Measurements from ENCODE around the gene ECI2.
A peak's percentile ranks its signal among the peaks of the same experiment; 100 is the strongest.
"Not testable (repeated sequence)": the region's sequence is repeated elsewhere in the genome, so short reads cannot be mapped to it uniquely, and the experiment has no call there.

ECI2 gene

DNA sequence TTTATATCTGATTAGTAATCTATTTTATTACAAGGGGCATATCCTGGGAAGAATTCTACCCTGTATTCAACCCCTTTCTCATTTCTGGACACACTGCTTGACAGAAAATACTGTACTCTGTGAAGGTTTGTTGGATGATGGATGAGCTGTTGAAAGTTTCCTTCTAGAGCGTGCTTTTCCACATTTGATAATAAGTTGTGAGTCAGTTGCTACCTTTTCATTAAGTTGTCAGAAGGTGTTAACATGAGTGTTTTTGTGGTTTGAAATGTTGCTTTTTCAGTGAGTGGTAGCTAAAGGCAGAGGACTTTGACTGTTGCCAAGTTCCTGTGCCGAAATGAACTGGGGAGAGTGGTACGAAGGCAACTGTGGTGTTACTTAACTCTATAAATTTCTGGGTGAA, 3.9 kb upstream of the ECI2 start:
- no peak for DNase-seq (ENCODE audit: low read depth in 2 of 3, low spot score in 2 of 3)

DNA sequence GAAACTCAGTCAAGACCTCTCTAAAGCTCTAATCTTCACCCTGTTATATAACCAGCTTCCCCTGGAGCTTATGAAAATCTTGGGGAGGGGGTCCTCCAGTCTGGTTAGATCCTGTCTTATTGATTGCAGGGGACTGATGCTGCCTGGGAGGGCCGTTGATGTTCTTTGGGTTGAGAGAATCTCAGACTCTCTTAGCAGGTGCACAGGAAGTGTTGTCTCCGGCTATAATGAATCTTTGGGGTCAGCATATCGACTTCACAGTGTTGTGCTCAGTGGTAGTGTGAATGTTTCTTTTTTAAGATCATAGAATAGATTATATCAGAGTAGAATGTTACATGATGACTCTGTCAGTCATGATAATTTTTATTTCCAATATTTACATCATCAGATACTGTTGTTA, 2.8 kb upstream of the ECI2 start:
- DNase-seq (ENCODE audit: low read depth in 2 of 3, low spot score in 2 of 3) = no peak

DNA sequence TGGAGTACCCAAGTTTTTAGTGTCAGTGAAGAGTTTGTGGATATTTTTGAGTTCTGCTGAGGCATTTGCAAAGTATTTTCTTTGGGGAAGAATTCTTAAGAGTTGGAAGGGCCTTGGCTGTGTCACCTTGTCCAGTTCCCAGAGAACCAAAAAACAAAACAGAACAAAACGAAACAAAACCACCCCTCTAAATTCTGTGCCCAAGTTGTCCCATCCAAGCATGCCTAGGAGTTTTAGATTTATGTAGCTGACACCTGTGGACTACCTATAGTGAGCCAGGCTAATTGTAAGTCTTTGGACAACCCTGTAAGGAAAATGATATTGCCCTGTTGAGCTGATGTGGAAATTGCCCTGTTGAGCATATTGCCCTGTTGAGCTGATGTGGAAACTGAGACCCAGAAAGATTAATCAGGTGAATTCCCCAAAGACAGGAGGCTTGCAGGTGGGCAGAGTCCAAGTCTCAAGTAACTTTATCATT, 1.0 kb upstream of the ECI2 start:
- no peak for DNase-seq (ENCODE audit: low read depth in 2 of 3, low spot score in 2 of 3)

DNA sequence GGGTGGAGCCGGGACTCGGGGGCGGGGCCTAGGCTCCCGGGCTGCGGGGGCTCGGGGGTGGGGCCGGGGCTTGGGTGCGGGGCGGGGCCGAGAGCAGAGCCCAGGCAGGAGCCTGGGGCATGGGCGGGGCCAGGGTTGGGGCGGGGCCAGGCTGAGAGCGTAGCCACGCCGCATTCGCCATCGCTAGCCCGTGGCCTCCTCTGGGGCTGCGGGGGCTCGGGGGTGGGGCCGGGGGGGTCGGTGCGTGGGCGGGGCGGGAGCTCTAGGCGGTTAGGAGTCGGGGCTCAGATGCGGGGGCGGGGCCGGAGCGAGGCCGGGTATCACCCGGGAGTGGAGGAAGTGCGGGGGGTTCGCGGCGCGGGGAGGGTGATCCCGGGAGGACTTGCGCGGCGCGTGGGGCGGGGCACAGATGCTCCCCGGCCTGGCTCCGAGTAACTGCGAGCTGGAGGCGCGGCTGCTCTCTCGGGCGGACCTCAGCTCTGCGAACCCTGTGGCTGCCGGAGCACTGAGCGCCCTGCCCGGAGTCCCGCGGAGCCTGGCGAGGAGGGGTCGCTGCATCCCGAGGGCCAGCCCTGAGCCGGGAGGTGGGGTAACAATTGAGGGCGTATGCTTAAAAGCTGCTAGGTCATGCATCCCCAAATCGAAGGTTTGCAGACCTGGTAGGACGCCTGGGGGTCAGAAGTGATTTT, 434 bp upstream of the ECI2 start:
- DNase-seq (ENCODE audit: low read depth in 2 of 3, low spot score in 2 of 3) = peak; percentile 72 to 88 (median 75)

DNA sequence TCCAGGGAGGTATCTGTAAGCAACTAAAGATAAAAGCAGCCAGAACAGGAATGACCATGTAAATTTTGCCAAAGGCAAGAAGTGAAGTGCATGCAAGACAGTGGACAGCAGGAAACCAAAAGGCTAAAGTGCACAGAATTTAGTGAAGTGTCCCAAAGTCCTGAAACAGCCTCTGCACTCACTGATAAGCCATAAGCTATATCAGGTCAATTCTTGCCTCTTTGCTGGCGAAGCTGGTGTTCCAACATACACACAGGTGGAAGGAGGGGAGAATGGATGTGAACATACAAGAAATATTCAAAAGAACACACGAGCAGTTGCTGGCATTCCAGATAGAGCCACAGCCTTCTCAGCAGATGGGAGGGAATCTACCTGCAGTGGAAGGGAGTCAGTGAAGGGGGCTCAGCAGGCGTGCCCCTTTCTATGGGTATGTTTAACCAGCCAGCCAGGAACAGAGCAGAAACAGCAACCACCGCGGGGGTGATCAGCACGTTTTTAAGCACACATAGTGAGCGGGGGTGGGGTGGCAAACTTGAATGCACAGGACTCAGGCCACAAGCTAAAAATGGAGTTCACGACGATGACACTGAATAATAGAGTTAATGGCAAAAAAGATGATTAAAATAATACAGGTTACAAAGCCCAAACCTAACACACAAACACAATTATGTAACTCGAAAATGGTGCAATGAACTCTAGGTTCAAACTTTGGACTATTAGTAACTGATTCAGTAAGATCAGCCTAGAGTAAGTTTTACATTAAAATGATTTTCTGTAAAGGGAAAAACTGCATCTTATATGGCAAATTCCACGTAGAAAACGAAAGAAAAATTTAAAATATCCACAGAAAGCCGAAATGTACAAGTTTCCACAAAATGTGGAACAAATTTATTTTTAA, 1.2 kb downstream of the ECI2 start:
- DNase-seq (ENCODE audit: low read depth in 2 of 3, low spot score in 2 of 3) = no peak

DNA sequence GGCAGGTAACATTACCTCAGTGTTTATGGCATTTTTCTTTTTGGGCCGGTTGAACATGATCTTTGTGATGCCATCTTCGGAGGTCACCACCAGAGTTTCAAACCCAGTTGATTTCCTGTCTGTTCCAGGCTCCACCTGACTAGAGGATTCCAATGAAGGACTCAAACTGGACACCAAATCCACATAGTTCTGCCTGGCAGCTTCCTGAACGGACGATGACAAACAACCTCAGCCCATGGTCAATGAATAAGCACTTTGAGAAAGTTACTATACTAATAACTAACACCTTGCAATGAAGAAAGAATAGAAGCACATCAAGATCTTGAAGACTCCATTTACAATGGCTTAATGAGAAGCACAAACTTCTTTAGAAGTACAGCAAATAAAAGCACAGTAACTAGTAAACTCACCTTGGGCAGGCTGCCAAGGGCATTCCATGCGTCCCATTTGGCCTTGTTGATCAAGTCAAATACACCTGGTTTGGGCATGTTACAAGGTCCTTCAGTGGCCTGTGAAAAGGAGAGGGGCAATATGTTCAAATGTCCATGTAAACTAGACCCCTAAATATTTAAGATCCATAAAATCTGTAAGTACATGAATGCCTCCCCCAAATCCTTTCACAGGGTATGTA, 4.9 kb downstream of the ECI2 start:
- DNase-seq (ENCODE audit: low read depth in 2 of 3, low spot score in 2 of 3) = no peak

GRCh38 chr6:4129446-4129845, 5.9 kb downstream of the ECI2 start:
- DNase-seq (ENCODE audit: low read depth in 2 of 3, low spot score in 2 of 3) = no peak

- no peak for DNase-seq (ENCODE audit: low read depth in 2 of 3, low spot score in 2 of 3)
These were observed 6.6 kb downstream of the ECI2 start for GRCh38 chr6:4128748-4129147.

DNA sequence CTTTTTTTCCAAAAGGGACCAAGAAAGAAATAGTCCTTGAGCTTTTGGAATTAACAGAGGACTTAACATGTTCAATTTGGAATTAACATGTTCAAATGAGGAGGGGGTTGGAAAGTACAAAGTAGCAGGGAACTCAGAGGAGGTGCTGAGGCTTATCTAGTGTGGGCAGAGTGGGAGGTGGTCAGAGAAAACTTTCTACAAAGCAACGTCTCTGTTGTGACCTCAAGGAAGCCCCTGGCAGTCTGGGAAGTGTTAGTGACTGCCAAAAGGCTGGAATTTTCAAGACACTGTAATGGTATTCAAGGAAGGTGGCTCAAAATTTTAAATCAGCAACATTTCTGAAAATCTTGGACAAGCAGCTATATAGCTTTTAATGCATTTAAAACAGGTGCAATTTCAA, 7.3 kb downstream of the ECI2 start:
- DNase-seq (ENCODE audit: low read depth in 2 of 3, low spot score in 2 of 3) = no peak

- DNase-seq (ENCODE audit: low read depth in 2 of 3, low spot score in 2 of 3) = no peak
These were observed 9.2 kb downstream of the ECI2 start for GRCh38 chr6:4125933-4126864.

GRCh38 chr6:4125500-4125899, 9.9 kb downstream of the ECI2 start:
- no peak for DNase-seq (ENCODE audit: low read depth in 2 of 3, low spot score in 2 of 3)

GRCh38 chr6:4124351-4124750, 11.0 kb downstream of the ECI2 start:
- no peak for DNase-seq (ENCODE audit: low read depth in 2 of 3, low spot score in 2 of 3)

DNA sequence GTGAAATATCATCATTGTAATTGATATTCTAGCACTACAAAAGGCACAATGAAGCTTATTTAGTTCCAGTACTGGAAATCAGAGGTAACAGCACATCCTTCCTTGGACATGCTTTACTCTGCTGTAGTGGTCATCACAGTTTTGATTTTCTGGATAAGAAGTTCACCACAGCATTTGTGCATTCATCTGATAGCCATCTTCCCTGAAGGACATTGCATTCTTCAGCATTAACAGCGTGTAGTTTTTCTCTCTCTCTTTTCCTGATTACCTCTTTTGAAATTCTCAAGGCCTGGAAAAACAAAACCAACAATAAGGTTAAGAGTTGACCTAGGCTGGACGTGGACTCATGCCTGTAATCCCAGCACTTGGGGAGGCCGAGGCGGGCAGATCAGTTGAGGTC, 19.6 kb downstream of the ECI2 start:
- no peak for DNase-seq (ENCODE audit: low read depth in 2 of 3, low spot score in 2 of 3)

GRCh38 chr6:4114123-4114522, 21.3 kb downstream of the ECI2 start:
- DNase-seq (ENCODE audit: low read depth in 2 of 3, low spot score in 2 of 3) = no peak

DNA sequence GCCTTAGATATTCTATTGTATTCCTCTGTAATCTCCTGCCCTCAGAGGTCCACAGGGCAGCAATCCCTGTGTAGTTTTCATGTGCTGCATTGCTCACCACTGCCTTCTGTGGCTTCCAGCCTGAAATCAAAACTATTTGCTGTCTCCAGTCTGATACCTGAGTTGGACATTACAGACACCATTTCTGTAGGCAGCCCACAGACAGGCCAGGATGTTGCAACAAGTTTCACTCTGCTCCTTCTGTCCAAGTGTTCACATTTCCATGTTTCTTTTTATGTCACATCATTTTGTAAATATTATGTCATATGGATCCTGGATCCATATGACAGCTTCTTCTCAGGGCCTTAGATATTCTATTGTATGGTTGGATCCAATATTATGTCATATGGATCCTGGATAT, 21.7 kb downstream of the ECI2 start:
- DNase-seq (ENCODE audit: low read depth in 2 of 3, low spot score in 2 of 3) = no peak

DNA sequence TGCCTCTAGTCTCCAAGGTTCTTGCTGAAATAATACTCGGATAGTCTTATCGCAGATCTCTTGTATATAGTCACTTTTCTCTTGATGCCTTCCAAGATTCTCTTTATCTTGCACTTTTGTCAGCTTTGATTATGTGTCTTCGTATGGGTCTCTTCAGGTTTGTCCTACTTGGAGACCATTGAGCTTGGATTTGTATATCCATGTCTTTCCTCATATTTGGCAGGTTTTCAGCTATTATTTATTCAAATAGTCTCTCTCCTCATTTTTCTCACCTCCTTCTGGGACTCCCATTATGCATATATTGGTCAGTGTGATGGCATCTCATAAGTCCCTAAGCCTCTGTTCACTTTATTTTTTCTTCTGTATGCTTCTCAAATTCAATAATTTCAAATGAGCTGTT, 23.0 kb downstream of the ECI2 start:
- DNase-seq (ENCODE audit: low read depth in 2 of 3, low spot score in 2 of 3) = no peak

DNA sequence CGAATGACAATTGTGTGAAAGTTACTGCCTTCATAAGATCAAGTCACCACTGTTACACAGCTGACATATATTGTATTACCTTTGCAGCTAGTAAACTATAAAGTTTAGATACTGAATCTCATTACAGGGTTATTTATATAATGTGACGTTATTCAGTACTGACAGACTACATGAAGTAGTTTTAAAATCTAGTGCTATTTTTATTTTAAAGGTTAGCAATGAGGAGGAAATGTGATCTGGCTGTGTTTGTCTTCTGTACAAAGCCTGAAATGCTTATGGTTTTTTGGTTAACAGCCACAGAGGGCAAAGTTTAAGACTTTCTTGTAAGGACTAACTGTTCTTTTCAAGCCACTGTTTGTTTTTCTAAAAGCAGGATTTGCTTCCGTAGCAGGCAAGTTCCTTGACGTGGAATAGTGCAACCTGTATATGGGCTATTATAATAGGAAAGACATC, 26.0 kb downstream of the ECI2 start:
- DNase-seq (ENCODE audit: low read depth in 2 of 3, low spot score in 2 of 3) = not testable (repeated sequence)

DNA sequence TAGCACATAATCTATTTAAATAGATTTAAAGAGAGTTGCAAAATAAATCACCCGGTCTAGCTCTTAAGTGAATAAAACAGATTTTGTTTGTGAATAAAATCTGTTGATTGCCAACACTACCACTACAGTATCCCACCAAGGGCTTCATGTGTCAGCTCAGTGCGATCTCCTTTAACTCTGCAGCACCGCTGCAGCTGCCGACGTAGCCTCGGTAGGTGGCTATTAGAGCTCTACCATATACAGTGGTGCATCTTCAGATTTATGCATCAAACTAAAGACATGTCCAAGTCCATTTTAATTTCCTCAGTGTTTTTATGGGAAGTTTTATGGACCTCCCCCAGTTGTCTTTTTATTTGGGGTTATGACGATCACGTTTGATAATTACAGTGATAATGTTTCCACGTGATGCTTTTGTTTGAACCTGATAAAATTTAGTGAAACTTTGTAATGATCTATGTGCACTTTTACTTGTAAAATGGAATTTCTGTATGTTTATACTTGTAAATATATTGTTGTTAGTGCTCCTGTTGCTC, 26.7 kb downstream of the ECI2 start:
- no peak for DNase-seq (ENCODE audit: low read depth in 2 of 3, low spot score in 2 of 3)

- DNase-seq (ENCODE audit: low read depth in 2 of 3, low spot score in 2 of 3) = no peak
These were observed 27.5 kb downstream of the ECI2 start for GRCh38 chr6:4107873-4108272.

- no peak for DNase-seq (ENCODE audit: low read depth in 2 of 3, low spot score in 2 of 3)
These were observed 29.3 kb downstream of the ECI2 start for GRCh38 chr6:4105980-4106536.
